ENCODE data around the gene EEF1AKMT1.

EEF1AKMT1 gene

DNA sequence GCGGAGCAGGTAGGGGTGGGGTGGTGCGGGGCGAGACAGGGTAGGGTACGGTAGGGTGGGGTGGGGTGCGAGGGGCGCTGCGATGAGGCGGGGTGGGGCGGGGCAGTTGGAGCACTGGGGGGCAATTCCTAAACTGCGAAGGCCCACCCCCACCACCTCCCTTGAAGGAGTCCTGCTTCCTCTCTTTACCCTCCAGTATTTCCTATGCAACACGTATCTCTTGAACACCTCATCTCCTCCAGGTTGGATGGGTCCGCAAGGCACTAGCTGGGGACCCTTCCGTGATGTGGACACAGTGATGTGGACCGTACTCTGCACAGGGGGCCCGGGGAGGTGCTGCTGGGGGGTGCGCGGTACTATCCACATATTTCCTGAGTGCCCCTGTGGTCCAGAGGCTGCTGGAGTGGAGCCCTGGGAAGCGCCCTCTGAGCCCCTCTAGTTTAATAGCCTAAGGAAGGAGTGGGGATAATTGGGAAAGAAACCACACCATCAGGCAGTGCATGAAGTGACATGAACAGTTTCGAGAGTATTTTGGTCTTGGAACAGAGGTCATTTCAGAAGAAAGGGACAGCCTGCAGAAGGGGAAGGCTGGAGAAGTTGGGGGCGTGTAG, 69.2 kb downstream of the EEF1AKMT1 start:
- TF ChIP-seq, protein P1, sequence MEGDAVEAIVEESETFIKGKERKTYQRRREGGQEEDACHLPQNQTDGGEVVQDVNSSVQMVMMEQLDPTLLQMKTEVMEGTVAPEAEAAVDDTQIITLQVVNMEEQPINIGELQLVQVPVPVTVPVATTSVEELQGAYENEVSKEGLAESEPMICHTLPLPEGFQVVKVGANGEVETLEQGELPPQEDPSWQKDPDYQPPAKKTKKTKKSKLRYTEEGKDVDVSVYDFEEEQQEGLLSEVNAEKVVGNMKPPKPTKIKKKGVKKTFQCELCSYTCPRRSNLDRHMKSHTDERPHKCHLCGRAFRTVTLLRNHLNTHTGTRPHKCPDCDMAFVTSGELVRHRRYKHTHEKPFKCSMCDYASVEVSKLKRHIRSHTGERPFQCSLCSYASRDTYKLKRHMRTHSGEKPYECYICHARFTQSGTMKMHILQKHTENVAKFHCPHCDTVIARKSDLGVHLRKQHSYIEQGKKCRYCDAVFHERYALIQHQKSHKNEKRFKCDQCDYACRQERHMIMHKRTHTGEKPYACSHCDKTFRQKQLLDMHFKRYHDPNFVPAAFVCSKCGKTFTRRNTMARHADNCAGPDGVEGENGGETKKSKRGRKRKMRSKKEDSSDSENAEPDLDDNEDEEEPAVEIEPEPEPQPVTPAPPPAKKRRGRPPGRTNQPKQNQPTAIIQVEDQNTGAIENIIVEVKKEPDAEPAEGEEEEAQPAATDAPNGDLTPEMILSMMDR (conservative IDR thresholded peaks at IDR 0.05), result no peak
- no peak for TF ChIP-seq ZFX (IDR thresholded peaks at IDR 0.05)
- no peak overlapping the region for H3K27ac ChIP-seq

DNA sequence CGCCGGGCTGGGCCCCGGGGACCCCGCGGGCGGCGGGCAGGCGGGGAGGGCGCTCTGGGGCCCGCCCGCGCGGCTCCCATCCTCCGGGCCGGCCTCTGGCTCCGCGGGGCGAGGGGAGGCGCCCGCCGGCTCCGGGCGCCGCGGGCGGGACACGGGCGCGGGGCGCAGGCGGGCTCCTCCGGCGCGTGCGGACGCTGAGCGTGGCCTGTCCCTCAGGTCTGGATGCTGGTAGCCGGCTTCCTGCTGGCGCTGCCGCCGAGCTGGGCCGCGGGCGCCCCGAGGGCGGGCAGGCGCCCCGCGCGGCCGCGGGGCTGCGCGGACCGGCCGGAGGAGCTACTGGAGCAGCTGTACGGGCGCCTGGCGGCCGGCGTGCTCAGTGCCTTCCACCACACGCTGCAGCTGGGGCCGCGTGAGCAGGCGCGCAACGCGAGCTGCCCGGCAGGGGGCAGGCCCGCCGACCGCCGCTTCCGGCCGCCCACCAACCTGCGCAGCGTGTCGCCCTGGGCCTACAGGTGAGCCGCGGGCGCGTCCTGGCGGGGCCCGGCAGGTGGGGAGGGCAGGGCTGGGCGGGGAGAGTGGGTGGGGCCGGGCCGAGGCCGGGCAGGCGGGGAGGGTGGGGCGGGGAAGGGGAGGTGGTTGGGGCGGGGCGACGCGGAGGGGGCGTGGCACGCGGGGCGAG, 69.8 kb downstream of the EEF1AKMT1 start:
- TF ChIP-seq, protein P1 (conservative IDR thresholded peaks at IDR 0.05), result peak; percentile 87
- TF ChIP-seq ZFX (IDR thresholded peaks at IDR 0.05), result peak; percentile 74; the same call in 1 of the 2 replicates
- H3K27ac ChIP-seq, result peak overlapping the region; percentile 59

DNA sequence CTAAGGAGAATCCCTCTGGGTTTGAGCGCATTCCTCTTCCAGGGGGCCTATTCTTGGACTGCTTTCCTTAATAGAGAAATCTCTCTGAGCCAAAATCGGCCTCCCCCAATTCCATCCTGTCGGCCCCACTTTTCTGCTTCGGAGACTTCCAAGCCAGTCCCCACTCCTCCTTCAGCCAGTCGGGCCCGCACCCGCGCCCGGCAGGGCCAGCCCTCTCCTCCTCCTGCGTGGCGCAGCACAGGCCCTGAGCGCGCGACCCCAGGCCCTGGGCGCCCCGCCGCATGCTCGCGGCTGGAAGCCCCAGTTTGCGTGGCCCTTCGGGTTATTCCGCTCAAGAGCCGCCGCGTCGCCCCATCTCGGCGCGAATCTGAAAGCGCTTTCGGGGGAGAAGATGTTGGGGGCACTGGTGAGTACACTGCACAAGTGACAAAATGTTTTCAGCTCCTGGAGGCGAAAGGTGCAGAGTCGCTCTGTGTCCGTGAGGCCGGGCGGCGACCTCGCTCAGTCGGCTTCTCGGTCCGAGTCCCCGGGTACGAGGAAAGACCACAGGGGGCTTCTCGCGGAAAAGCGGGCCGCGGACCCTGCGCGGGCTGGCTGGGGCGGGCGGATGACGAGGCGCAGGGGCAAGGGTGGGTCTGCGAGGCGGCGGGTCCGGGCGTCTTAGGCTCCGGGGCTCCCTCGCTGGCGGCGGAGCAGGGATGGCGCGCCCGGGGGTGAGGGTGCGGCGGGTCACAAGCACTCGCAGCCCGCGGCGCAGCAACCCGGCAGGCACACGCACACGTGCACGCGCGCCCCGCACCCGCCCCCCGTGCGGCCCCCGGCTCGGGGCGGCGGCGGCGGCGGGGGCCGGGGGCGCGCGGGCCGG, 70.6 kb downstream of the EEF1AKMT1 start, which contains the start of gene IL17D:
Gene IL17D, plus strand, starts transcription at position 785 of the 865 bp plus-strand sequence. CDS start 303 bp downstream, outside the sequence.
- no peak for TF ChIP-seq ZFX (IDR thresholded peaks at IDR 0.05)
- TF ChIP-seq, protein P1 (conservative IDR thresholded peaks at IDR 0.05), result no peak
- peak within 1 kb of the TSS; percentile 59 for H3K27ac ChIP-seq

DNA sequence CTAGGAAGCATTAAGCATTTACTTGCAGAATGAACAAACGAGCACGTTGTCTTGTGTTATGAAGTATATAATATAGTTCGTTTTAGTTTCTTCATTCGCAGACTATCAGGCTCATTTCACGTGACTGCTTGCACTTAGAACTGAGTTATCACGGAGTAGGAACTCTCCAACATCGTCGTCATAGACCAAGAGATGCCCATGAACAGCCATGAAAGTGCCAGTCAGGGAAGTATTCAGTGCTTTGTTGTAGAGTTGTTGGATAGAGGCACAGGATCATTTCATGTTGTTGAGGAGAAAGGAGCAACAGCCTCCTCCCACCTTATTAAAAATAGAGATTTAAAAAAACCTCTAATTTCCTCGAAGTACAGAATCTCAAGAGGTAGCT, 71.2 kb downstream of the EEF1AKMT1 start:
- no peak overlapping the region for H3K27ac ChIP-seq
- TF ChIP-seq ZFX (IDR thresholded peaks at IDR 0.05), result no peak
- TF ChIP-seq, protein P1 (conservative IDR thresholded peaks at IDR 0.05), result no peak

DNA sequence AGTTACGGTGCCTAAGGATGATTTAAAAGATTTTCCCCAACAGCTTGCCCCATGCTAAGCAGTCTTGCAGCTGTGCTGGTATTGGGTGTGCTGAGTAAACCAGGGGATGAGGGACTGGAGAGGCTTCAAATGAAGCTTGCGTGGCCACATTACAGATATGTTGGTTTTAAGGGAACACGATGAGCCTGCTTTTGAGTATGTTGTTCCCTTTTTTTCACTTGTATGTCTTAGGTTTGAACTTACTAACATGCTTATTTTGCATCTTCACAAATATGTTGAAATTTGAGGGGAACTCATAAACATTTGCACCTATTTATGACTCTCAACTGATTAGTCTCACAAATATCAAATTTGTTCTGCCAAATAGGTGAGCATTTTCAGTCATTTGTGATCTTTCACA, 72.3 kb downstream of the EEF1AKMT1 start:
- TF ChIP-seq, protein P1 (conservative IDR thresholded peaks at IDR 0.05), result no peak
- no peak for TF ChIP-seq ZFX (IDR thresholded peaks at IDR 0.05)

DNA sequence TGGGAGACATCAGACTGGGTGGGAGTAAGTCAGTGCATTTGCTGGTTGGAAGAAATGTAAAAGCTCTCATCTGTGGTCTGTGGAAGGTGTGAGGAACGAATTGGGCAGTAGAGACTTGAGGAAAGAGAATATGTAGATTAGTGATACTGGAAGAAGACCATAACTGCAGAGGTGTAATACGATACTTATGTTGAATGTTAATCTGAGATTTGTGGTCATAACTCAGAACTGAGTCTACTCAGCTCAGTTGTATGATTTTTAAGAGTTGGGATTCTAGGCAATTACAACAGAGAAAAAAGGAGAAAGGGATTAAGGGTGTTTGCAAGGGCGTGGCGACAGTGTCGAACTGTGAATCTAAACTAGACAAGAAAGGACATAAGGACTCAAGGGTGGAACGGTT, 73.5 kb downstream of the EEF1AKMT1 start:
- no peak for TF ChIP-seq ZFX (IDR thresholded peaks at IDR 0.05)
- TF ChIP-seq, protein P1 (conservative IDR thresholded peaks at IDR 0.05), result no peak
- H3K27ac ChIP-seq, result no peak overlapping the region

More for the DNA sequence above, 72.3 kb downstream of the EEF1AKMT1 start:
- H3K27ac ChIP-seq, result no peak overlapping the region
